Posterior vena cava (tissue), 2 donors: ENCODE measurements around the gene ELK3. TPM values are rescaled to one million over a fixed set of nuclear protein-coding genes. Genes with fewer than 3 reads are reported as not detected.
"Not testable (repeated sequence)": the region's sequence is repeated elsewhere in the genome, so short reads cannot be mapped to it uniquely, and the experiment has no call there.

Source experiments
- DNase-seq: peaks from one replicate; pipeline ENCODE4 v3.0.0-alpha.2; 2020; ENCODE audit warnings: low spot score
- intact Hi-C, 2 donors: fragments of 100-400 bp; cut with DNase I; formaldehyde crosslinking; loops; one replicate each; pipeline versions ENCODE4 v1.14.1 to v1.14.2; 2022 to 2023
- total RNA-seq, 2 donors: library from RNA; stranded (reverse); fragmentation: NEBNext Ultra II Directional; extraction: Animal tissue kit (Norgen Biotek cat#: 25700); gene quantifications; one replicate each; pipeline ENCODE4 v1.2.1, GENCODE V29; 2021
- donor health status: DM: yes; HTN: yes; CAD: no.
- donor health status: DM: yes; HTN: yes; CAD: no.

ELK3 gene
- total RNA-seq, 2 donors from 2014 or later, result 60.6 to 77.3 TPM

DNA sequence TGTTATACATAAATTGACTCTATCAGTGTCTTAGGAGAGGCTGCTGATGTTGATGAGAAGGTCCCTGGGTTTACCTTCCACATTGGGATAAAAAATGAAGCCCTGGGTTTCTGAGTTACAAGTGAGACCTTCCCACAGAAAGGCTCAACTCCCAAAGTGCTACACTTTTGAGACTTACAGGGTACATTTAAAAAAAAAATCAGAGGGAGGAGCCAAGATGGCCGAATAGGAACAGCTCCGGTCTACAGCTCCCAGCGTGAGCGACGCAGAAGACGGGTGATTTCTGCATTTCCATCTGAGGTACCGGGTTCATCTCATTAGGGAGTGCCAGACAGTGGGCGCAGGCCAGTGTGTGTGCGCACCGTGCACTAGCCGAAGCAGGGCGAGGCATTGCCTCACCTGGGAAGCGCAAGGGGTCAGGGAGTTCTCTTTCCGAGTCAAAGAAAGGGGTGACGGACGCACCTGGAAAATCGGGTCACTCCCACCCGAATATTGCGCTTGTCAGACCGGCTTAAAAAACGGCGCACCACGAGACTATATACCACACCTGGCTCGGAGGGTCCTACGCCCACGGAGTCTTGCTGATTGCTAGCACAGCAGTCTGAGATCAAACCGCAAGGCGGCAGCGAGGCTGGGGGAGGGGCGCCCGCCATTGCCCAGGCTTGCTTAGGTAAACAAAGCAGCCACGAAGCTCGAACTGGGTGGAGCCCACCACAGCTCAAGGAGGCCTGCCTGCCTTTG, 121.7 kb downstream of the ELK3 start:
- intact Hi-C loops, result not testable (repeated sequence)

DNA sequence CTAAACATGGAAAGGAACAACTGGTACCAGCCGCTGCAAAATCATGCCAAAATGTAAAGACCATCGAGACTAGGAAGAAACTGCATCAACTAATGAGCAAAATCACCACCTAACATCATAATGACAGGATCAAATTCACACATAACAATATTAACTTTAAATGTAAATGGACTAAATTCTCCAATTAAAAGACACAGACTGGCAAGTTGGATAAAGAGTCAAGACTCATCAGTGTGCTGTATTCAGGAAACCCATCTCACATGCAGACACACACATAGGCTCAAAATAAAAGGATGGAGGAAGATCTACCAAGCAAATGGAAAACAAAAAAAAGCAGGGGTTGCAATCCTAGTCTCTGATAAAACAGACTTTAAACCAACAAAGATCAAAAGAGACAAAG, 123.6 kb downstream of the ELK3 start:
- intact Hi-C loops, result not testable (repeated sequence)

More for the DNA sequence above, 121.7 kb downstream of the ELK3 start:
- not testable (repeated sequence) for DNase-seq

More for the DNA sequence above, 123.6 kb downstream of the ELK3 start:
- DNase-seq, result not testable (repeated sequence)

Other genes starting within 250 kb of the ELK3 start
- gene HAL, start 198.0 kb upstream of the ELK3 start, total RNA-seq, result 1 to 10 TPM in 1 of 2 donors, under 1 TPM in 1; 0.29 to 1.2 TPM
- gene LTA4H, start 158.8 kb upstream of the ELK3 start, total RNA-seq, result 10 to 100 TPM; 38.2 to 38.4 TPM
- gene CDK17, start 206.1 kb downstream of the ELK3 start, total RNA-seq, result 10 to 100 TPM; 46.4 to 50.1 TPM